CD4-positive, alpha-beta T cell treated with Interleukin-12 subunit alpha and Interleukin-12 subunit beta, for 1 hour (primary cell): ENCODE measurements around the gene PRKCSH.
"Not testable (repeated sequence)": the region's sequence is repeated elsewhere in the genome, so short reads cannot be mapped to it uniquely, and the experiment has no call there.

Experiments used
- DNase-seq: peaks from one replicate; pipeline ENCODE4 v3.0.0-alpha.2; 2020

PRKCSH gene

DNA sequence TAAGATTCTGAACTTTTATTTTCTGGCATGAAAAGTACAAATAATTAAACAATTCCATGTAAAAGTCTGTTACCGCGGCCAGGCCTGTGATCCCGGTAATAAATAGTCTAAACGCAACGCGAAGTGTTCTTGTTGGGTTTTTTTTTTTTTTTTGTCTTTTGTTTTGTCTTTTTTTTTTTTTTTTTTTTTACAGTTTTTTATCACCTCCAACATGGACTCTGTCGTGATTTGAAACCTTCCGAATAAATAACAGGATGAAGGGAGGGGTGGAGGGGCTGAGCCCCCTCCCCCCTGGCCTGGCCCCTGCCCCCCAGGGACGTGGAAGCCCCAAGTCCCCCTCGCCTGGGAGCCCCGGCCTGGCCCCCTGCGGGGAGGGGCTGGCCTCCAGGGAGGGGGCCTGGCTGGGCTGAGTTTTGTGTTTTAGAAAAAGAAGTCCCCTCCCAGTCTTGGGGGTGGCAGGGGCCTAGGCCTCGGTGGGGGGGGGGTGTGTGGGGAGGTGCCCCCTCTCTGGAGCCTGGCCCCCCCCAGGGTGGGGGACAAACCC, 16.0 kb downstream of the PRKCSH start:
- no peak for DNase-seq

GRCh38 chr19:11451871-11452619, 16.6 kb downstream of the PRKCSH start:
- DNase-seq, result no peak

- DNase-seq, result no peak
Measured at GRCh38 chr19:11452620-11453310, 17.3 kb downstream of the PRKCSH start.

DNA sequence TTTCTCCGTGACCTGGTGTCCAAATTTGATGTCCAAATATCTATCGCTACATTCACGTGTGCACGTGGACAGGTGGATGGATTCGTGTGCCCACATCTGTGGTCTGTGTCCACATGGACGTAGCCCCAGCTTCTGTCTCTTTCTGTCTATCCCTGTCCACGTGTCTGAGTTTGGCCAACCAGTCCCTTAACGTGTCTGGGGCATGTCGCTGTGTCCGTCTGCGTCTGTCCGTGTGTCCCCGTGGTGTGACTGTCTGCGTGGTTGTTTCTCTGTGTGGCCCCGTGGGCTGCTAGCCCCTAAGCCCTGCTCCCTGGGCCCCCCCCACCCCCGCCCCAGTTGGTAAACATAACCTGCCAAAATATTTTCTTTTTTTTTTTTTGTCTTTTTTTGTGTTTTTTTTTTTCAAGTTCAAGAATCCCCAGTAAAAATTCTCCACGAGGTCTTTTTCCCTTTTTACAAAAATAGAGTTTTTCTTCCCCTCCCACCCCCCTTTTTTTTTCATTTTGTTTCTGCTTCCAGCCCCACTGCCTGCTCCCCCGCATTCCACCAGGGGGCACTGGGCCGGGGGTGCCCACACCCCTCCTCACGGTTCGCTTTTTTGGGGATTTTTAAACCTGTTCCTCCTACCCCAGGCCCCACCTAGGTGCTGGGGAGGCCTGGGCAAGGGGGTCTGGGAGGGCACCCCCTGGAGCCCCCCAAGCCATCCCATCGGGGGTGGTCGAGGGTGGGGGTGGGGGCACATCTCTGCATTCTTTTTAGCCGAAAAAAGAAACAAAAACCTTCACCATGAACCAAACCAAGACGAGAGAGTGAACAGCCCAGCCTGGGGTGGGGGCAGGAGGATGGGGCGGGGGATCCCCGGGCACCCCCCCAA, 18.3 kb downstream of the PRKCSH start:
- DNase-seq, result no peak

- DNase-seq, result not testable (repeated sequence)
Measured at GRCh38 chr19:11455233-11455554, 19.8 kb downstream of the PRKCSH start.

- DNase-seq, result no peak
Measured at GRCh38 chr19:11456659-11457058, 21.2 kb downstream of the PRKCSH start.

DNA sequence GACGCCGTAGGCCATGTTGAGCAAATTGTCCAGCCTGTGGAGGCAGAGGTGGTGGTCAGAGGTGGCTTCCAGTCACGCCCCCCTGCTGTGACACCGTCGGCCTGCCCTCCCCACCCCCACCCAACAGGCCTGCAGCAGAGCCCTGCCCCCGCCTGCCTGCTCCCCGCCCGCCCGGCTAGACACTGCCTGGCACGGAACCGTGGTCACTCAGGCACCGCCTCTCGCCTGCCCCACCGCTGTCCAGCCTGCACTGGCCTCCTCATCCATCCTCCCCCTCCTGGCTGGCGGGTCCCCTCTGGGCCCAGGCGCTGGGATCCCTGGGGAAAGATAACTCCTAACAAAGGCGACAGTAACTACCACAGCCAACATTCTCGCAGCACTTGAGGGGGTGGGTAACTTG, 21.7 kb downstream of the PRKCSH start:
- no peak for DNase-seq

GRCh38 chr19:11457831-11458230, 22.4 kb downstream of the PRKCSH start:
- DNase-seq, result no peak

- no peak for DNase-seq
Measured at GRCh38 chr19:11458236-11458900, 22.9 kb downstream of the PRKCSH start.

GRCh38 chr19:11458912-11459311, 23.5 kb downstream of the PRKCSH start:
- DNase-seq, result not testable (repeated sequence)

DNA sequence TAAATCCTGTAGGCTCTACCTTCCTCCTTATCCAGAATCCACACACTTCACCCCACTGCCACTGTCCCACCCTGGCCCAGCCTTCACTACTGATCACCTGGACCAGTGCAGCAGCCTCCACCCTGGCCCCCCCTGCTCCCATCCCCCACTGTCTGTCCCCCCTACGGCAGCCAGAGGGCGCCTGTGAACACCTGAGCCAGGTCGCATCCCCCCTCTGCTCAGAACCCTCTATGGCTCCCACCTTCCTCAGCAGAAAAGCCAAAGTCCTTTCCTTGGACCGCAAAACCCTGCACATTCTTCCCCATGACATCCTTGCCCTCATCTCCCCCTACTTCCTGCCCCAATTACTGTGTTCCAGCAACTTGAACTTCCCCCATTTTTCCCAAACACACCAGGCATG, 24.8 kb downstream of the PRKCSH start:
- DNase-seq, result no peak

GRCh38 chr19:11461453-11461852, 26.0 kb downstream of the PRKCSH start:
- no peak for DNase-seq

DNA sequence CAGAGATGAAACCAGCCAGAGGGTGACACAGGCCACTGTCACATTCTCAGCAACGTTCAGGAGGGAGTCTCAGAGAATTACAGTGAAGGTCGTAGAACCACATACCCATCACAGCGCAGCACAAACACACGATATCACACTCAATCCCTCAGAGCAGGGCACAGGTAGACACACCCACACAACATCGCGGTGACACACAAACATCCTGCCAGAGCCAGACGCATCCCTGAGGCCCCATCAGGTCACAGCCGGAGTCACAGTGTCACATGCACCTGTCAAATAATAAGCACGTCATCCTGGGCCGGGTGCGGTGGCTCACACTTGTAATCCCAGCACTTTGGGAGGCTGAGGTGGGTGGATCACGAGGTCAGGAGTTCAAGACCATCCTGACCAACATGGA, 28.0 kb downstream of the PRKCSH start:
- no peak for DNase-seq

- DNase-seq, result no peak
Measured at GRCh38 chr19:11464333-11465265, 29.2 kb downstream of the PRKCSH start.

DNA sequence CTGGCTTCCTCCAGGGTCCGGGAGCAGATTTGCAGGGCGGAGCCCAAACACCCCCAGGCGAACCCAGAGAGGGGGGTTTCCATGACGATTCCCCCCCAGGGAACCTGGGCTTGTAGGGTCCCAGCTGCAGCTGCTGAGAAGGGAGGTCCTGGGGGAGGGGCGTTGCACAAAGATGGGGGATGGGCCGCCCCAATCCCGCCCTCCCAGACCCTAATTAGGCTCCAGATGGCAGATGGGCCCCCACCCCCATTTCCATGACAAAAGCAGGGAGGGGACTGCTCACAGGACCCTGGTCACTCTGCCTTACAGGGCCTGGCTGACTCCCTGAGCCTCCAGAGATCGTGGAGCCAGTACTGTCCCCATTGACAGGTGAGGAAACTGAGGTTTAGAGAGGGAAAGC, 30.2 kb downstream of the PRKCSH start:
- no peak for DNase-seq

DNA sequence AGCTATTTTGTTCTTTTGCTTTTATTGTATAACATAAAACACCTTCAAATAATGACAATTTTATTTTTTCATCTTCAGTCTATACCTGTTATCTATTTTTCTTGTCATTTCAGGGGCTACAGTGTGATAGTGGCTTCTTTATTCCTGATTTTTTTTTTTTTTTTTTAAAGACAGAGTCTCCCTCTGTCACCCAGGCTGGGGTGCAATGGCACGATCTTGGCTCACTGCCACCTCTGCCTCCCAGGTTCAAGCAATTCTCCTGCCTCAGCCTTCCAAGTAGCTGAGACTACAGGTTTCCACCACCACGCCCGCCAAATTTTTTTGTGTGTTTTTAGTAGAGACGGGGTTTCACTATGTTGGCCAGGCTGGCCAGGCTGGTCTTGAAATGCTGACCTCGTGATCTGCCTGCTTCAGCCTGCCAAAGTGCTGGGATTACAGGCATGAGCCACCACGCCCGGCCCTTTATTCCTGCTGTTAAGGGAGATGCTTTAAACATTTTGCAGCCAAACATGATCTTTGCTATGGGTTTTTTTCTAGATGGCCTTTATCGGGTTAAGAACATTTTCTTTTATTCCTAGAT, 32.9 kb downstream of the PRKCSH start:
- DNase-seq, result not testable (repeated sequence)

GRCh38 chr19:11473725-11474124, 38.3 kb downstream of the PRKCSH start:
- no peak for DNase-seq

- DNase-seq, result not testable (repeated sequence)
Measured at GRCh38 chr19:11475343-11475742, 39.9 kb downstream of the PRKCSH start.

- DNase-seq, result no peak
Measured at GRCh38 chr19:11475861-11476260, 40.4 kb downstream of the PRKCSH start.

GRCh38 chr19:11478167-11479089, 43.0 kb downstream of the PRKCSH start:
- no peak for DNase-seq
